Measurements from ENCODE around the gene NDC80. TPM values are rescaled to one million over a fixed set of nuclear protein-coding genes. Genes with fewer than 3 reads are reported as not detected.
"Not testable (repeated sequence)": the region's sequence is repeated elsewhere in the genome, so short reads cannot be mapped to it uniquely, and the experiment has no call there.

The NDC80 gene
- 12.5 TPM for total RNA-seq
- 10 to 100 TPM; 10.6 to 17.8 (median 14.8) TPM for polyA plus RNA-seq (ENCODE audit: insufficient read depth in 1 of 8, insufficient read length in 8 of 8, low replicate concordance in 1 of 8)
- long read RNA-seq, donor 1, partial matches to known transcripts = 0 of 3 reads
- long read RNA-seq, donor 1, other reads (novel, unspliced or antisense) = 0 of 3 reads
- long read RNA-seq, donor 2 = 0 reads
- long read RNA-seq, donor 3, partial matches to known transcripts = 0 of 1 reads
- long read RNA-seq, donor 3, other reads (novel, unspliced or antisense) = 0 of 1 reads
- long read RNA-seq, donor 4 = 0 reads
- long read RNA-seq, donor 5, transcript NDC80-201 (17 exons, 2,172 nt) = major isoform, 6 of 6 reads
- long read RNA-seq, donor 5, partial matches to known transcripts = 0 of 6 reads
- long read RNA-seq, donor 5, other reads (novel, unspliced or antisense) = 0 of 6 reads
- long read RNA-seq, donor 6, transcript NDC80-201 (17 exons, 2,172 nt) = major isoform, 7 of 7 reads
- long read RNA-seq, donor 6, partial matches to known transcripts = 0 of 7 reads
- long read RNA-seq, donor 6, other reads (novel, unspliced or antisense) = 0 of 7 reads
- long read RNA-seq, donor 7, partial matches to known transcripts = 0 of 3 reads
- long read RNA-seq, donor 7, other reads (novel, unspliced or antisense) = 0 of 3 reads
- long read RNA-seq, donor 8, partial matches to known transcripts = 0 of 1 reads
- long read RNA-seq, donor 8, other reads (novel, unspliced or antisense) = 0 of 1 reads
- long read RNA-seq, donor 9, partial matches to known transcripts = 0 of 2 reads
- long read RNA-seq, donor 9, other reads (novel, unspliced or antisense) = 0 of 2 reads
- long read RNA-seq, donor 10, partial matches to known transcripts = 0 of 3 reads
- long read RNA-seq, donor 10, other reads (novel, unspliced or antisense) = 0 of 3 reads
- long read RNA-seq, donor 11, partial matches to known transcripts = 0 of 1 reads
- long read RNA-seq, donor 11, other reads (novel, unspliced or antisense) = 0 of 1 reads

GRCh38 chr18:2571200-2572170, at the start of gene NDC80, which contains the start of gene METTL4:
NDC80 (plus strand) TSS chr18:2571557; CDS start chr18:2572986, 1,429 bp downstream.
METTL4 (minus strand) TSS chr18:2571505; CDS start chr18:2567216, 4,289 bp downstream.
- H3K27me3 ChIP-seq (ENCODE audit: control insufficient read depth, insufficient read depth, low read length) = no peaks in the 10 kb centered on the region
- DNase-seq = peak; percentile 95
- peaks cover 9% of the 10 kb centered on the region for H3K36me3 ChIP-seq (ENCODE audit: control insufficient read depth, insufficient read depth, low read length)
- H3K4me3 ChIP-seq (ENCODE audit: low read length) = peak within 1 kb of the TSS; percentile 76
- H3K9me3 ChIP-seq (replicated peaks; ENCODE audit: control insufficient read depth, low read depth, low read length) = no peaks in the 10 kb centered on the region
- peak within 1 kb of the TSS; percentile 95 for H3K27ac ChIP-seq (ENCODE audit: low read length)
- WGBS (ENCODE audit: insufficient coverage) = under 1% methylated on average over 55 of the region's 55 CpGs
- peaks cover 11% of the 10 kb centered on the region for H3K4me1 ChIP-seq (ENCODE audit: control insufficient read depth, insufficient read depth, low read length)

- DNase-seq = no peak
- WGBS (ENCODE audit: insufficient coverage) = 100% methylated on average over 2 of the region's 4 CpGs
Measured at GRCh38 chr18:2522112-2522511, 49.2 kb upstream of the NDC80 start.

GRCh38 chr18:2524794-2525198, 46.6 kb upstream of the NDC80 start:
- not testable (repeated sequence) for H3K36me3 ChIP-seq (ENCODE audit: control insufficient read depth, insufficient read depth, low read length); H3K27ac ChIP-seq (ENCODE audit: low read length); H3K9me3 ChIP-seq (replicated peaks; ENCODE audit: control insufficient read depth, low read depth, low read length); H3K4me3 ChIP-seq (ENCODE audit: low read length); H3K4me1 ChIP-seq (ENCODE audit: control insufficient read depth, insufficient read depth, low read length); H3K27me3 ChIP-seq (ENCODE audit: control insufficient read depth, insufficient read depth, low read length); DNase-seq
- no CpG with 5 or more reads among the region's 2 CpGs for WGBS (ENCODE audit: insufficient coverage)

More at GRCh38 chr18:2522112-2522511, 49.2 kb upstream of the NDC80 start:
- no peak overlapping the region for H3K27ac ChIP-seq (ENCODE audit: low read length)
- H3K27me3 ChIP-seq (ENCODE audit: control insufficient read depth, insufficient read depth, low read length) = no peaks in the 10 kb centered on the region
- H3K36me3 ChIP-seq (ENCODE audit: control insufficient read depth, insufficient read depth, low read length) = no peaks in the 10 kb centered on the region
- H3K4me3 ChIP-seq (ENCODE audit: low read length) = no peak overlapping the region
- no peaks in the 10 kb centered on the region for H3K9me3 ChIP-seq (replicated peaks; ENCODE audit: control insufficient read depth, low read depth, low read length)
- no peaks in the 10 kb centered on the region for H3K4me1 ChIP-seq (ENCODE audit: control insufficient read depth, insufficient read depth, low read length)

DNA sequence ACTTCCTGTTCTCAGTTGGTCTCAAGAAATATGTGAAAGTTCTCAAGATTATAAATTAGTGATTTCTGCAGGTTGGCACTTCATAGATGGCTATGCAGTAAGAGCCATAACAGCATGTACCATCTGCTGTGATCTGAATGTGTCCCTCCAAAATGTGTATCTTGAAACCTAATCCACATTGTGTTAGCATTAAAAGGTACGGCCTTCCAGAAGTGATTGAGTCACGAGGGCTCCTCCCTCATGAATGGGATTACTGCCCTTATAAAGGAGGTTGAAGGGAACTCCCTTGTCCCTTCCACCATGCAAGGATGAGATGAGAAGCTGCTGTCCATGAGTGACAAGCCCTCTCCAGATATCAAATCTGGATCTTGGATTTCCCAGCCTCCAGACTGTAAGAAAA, 45.0 kb upstream of the NDC80 start:
- Histone ChIP-seq H3K27me3 (ENCODE audit: control insufficient read depth, insufficient read depth, low read length) (no peaks in the 10 kb centered on the region), H3K4me1 (ENCODE audit: control insufficient read depth, insufficient read depth, low read length) (no peaks in the 10 kb centered on the region), H3K9me3 (replicated peaks; ENCODE audit: control insufficient read depth, low read depth, low read length) (no peaks in the 10 kb centered on the region), H3K27ac (ENCODE audit: low read length) (no peak overlapping the region), H3K4me3 (ENCODE audit: low read length) (no peak overlapping the region), H3K36me3 (ENCODE audit: control insufficient read depth, insufficient read depth, low read length) (no peaks in the 10 kb centered on the region)
- WGBS (ENCODE audit: insufficient coverage) = no CpG with 5 or more reads among the region's 2 CpGs
- DNase-seq = no peak

DNA sequence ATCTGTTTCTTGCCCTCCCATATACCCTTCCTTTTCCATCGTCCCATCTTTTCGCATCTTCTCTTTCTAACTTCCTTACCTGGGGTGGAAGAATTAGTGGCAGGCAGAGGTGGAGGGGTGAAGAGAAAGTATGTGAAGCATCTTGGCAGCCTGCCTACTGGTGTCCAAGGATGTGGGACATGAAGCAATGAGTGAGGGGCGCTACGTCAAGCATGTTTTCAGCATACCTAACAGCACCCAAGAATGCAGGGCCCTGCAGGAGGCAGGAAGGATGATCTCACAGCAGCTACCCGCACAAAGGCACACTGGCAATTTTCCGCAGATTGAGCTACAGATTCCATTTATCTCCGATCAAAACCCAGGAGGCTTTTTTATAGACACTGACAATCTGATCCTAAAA, 42.2 kb upstream of the NDC80 start:
- Histone ChIP-seq H3K9me3 (replicated peaks; ENCODE audit: control insufficient read depth, low read depth, low read length) (peaks cover 2% of the 10 kb centered on the region), H3K27ac (ENCODE audit: low read length) (no peak overlapping the region), H3K27me3 (ENCODE audit: control insufficient read depth, insufficient read depth, low read length) (no peaks in the 10 kb centered on the region), H3K36me3 (ENCODE audit: control insufficient read depth, insufficient read depth, low read length) (no peaks in the 10 kb centered on the region), H3K4me3 (ENCODE audit: low read length) (no peak overlapping the region), H3K4me1 (ENCODE audit: control insufficient read depth, insufficient read depth, low read length) (no peaks in the 10 kb centered on the region)
- DNase-seq = no peak
- WGBS (ENCODE audit: insufficient coverage) = 81% methylated on average over 3 of the region's 7 CpGs

GRCh38 chr18:2531751-2532150, 39.6 kb upstream of the NDC80 start:
- 100% methylated on average over 1 of the region's 2 CpGs for WGBS (ENCODE audit: insufficient coverage)
- Histone ChIP-seq H3K27me3 (ENCODE audit: control insufficient read depth, insufficient read depth, low read length) (no peaks in the 10 kb centered on the region), H3K9me3 (replicated peaks; ENCODE audit: control insufficient read depth, low read depth, low read length) (peaks cover 2% of the 10 kb centered on the region), H3K4me3 (ENCODE audit: low read length) (no peak overlapping the region), H3K36me3 (ENCODE audit: control insufficient read depth, insufficient read depth, low read length) (no peaks in the 10 kb centered on the region), H3K4me1 (ENCODE audit: control insufficient read depth, insufficient read depth, low read length) (no peaks in the 10 kb centered on the region), H3K27ac (ENCODE audit: low read length) (no peak overlapping the region)
- no peak for DNase-seq

GRCh38 chr18:2532797-2533196, 38.6 kb upstream of the NDC80 start:
- WGBS (ENCODE audit: insufficient coverage) = 100% methylated on average over 1 of the region's 2 CpGs
- no peak for DNase-seq
- Histone ChIP-seq H3K27ac (ENCODE audit: low read length) (no peak overlapping the region), H3K9me3 (replicated peaks; ENCODE audit: control insufficient read depth, low read depth, low read length) (peaks cover 2% of the 10 kb centered on the region), H3K4me1 (ENCODE audit: control insufficient read depth, insufficient read depth, low read length) (no peaks in the 10 kb centered on the region), H3K36me3 (ENCODE audit: control insufficient read depth, insufficient read depth, low read length) (no peaks in the 10 kb centered on the region), H3K27me3 (ENCODE audit: control insufficient read depth, insufficient read depth, low read length) (no peaks in the 10 kb centered on the region), H3K4me3 (ENCODE audit: low read length) (no peak overlapping the region)

- no CpG with 5 or more reads among the region's 1 CpG for WGBS (ENCODE audit: insufficient coverage)
- no peaks in the 10 kb centered on the region for H3K36me3 ChIP-seq (ENCODE audit: control insufficient read depth, insufficient read depth, low read length)
- no peak overlapping the region for H3K27ac ChIP-seq (ENCODE audit: low read length)
- H3K9me3 ChIP-seq (replicated peaks; ENCODE audit: control insufficient read depth, low read depth, low read length) = peaks cover 2% of the 10 kb centered on the region
- no peak overlapping the region for H3K4me3 ChIP-seq (ENCODE audit: low read length)
- H3K27me3 ChIP-seq (ENCODE audit: control insufficient read depth, insufficient read depth, low read length) = no peaks in the 10 kb centered on the region
- no peak for DNase-seq
- no peaks in the 10 kb centered on the region for H3K4me1 ChIP-seq (ENCODE audit: control insufficient read depth, insufficient read depth, low read length)
Measured at GRCh38 chr18:2534906-2535305, 36.5 kb upstream of the NDC80 start.

- no peak overlapping the region for H3K4me3 ChIP-seq (ENCODE audit: low read length)
Measured at GRCh38 chr18:2535419-2535910, 35.9 kb upstream of the NDC80 start.

More at GRCh38 chr18:2535419-2535910, 35.9 kb upstream of the NDC80 start:
- no peaks in the 10 kb centered on the region for H3K27me3 ChIP-seq (ENCODE audit: control insufficient read depth, insufficient read depth, low read length)
- 83% methylated on average over 1 of the region's 1 CpG for WGBS (ENCODE audit: insufficient coverage)
- no peaks in the 10 kb centered on the region for H3K4me1 ChIP-seq (ENCODE audit: control insufficient read depth, insufficient read depth, low read length)
- H3K9me3 ChIP-seq (replicated peaks; ENCODE audit: control insufficient read depth, low read depth, low read length) = peaks cover 2% of the 10 kb centered on the region
- no peak overlapping the region for H3K27ac ChIP-seq (ENCODE audit: low read length)
- DNase-seq = no peak
- no peaks in the 10 kb centered on the region for H3K36me3 ChIP-seq (ENCODE audit: control insufficient read depth, insufficient read depth, low read length)
